NT2/D1 (cell line): ENCODE measurements around the gene DNAJC11.

Experiments
- SUZ12 ChIP-seq: IDR thresholded peaks from 2 replicates; pipeline ENCODE4 v1.6.1; 2011; ENCODE audit not compliant: insufficient read length, insufficient read depth; ENCODE audit errors: extremely low read depth
- YY1 ChIP-seq: IDR thresholded peaks from 2 replicates; pipeline ENCODE4 v1.6.1; 2011; ENCODE audit not compliant: insufficient read length, insufficient read depth
- ZNF274 ChIP-seq: IDR thresholded peaks from 2 replicates; pipeline ENCODE4 v1.6.1; 2011; ENCODE audit warnings: mild to moderate bottlenecking, low read depth, low read length

- no peak for TF ChIP-seq YY1
- TF ChIP-seq SUZ12: no peak
- no peak for TF ChIP-seq ZNF274
These were observed 79.9 kb downstream of the DNAJC11 start for GRCh38 chr1:6621429-6622391.
